ENCODE measurements around the gene MARF1. TPM values are rescaled to one million over a fixed set of nuclear protein-coding genes. Genes with fewer than 3 reads are reported as not detected.
"Not testable (repeated sequence)": the region's sequence is repeated elsewhere in the genome, so short reads cannot be mapped to it uniquely, and the experiment has no call there.

The MARF1 gene
- total RNA-seq = 52.7 and 60.1 TPM in 2 replicates
- long read RNA-seq, partial matches to known transcripts = 11 of 15 reads
- long read RNA-seq, other reads (novel, unspliced or antisense) = 4 of 15 reads

GRCh38 chr16:15643048-15643945, at the start of gene MARF1:
Gene MARF1, minus strand, starts transcription at chr16:15643154. Its CDS starts 3,921 bp downstream, at chr16:15639233.
- peaks cover 19% of the 10 kb centered on the region for H3K4me1 Mint-ChIP-seq
- H3K27ac Mint-ChIP-seq (ENCODE audit: unreplicated experiment) = peak within 1 kb of the TSS; percentile 92
- H3K4me3 Mint-ChIP-seq = peak within 1 kb of the TSS; percentile 92
- no peaks in the 10 kb centered on the region for H3K9me3 Mint-ChIP-seq
- peaks cover 3% of the 10 kb centered on the region for H3K36me3 Mint-ChIP-seq (ENCODE audit: low read depth)
- TF ChIP-seq CTCF (conservative IDR thresholded peaks at IDR 0.05) = peak; percentile 60
- H3K27me3 Mint-ChIP-seq (ENCODE audit: low read depth) = no peaks in the 10 kb centered on the region
- peak; percentile 99 for DNase-seq (ENCODE audit: low read depth, low spot score)

DNA sequence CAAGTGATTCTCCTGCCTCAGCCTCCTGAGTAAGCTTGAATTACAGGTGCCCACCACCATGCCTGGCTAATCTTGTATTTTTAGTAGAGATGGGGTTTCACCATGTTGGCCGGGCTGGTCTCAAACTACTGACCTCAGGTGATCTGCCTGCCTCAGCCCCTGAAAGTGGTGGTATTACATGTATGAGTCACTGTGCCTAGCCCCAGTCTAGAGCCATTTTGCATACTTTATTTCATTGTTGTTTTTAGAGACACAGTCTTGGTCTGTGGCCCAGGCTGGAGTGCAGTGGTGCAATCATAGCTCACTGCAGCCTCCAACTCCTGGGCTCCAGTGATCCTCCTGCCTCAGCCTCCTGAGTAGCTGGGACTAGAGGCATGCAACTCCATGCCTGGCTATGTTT, 49.6 kb upstream of the MARF1 start:
- not testable (repeated sequence) for H3K4me1 Mint-ChIP-seq; H3K4me3 Mint-ChIP-seq; H3K27me3 Mint-ChIP-seq (ENCODE audit: low read depth); DNase-seq (ENCODE audit: low read depth, low spot score); H3K9me3 Mint-ChIP-seq; H3K27ac Mint-ChIP-seq (ENCODE audit: unreplicated experiment)
- peaks cover 12% of the 10 kb centered on the region for H3K36me3 Mint-ChIP-seq (ENCODE audit: low read depth)

GRCh38 chr16:15691046-15691445, 48.1 kb upstream of the MARF1 start:
- H3K4me1 Mint-ChIP-seq = no peaks in the 10 kb centered on the region
- no peak for TF ChIP-seq CTCF (conservative IDR thresholded peaks at IDR 0.05)
- H3K27ac Mint-ChIP-seq (ENCODE audit: unreplicated experiment) = peak overlapping the region; percentile 50
- H3K27me3 Mint-ChIP-seq (ENCODE audit: low read depth) = no peaks in the 10 kb centered on the region
- H3K36me3 Mint-ChIP-seq (ENCODE audit: low read depth) = peaks cover 12% of the 10 kb centered on the region
- H3K4me3 Mint-ChIP-seq = no peak overlapping the region
- no peaks in the 10 kb centered on the region for H3K9me3 Mint-ChIP-seq
- no peak for DNase-seq (ENCODE audit: low read depth, low spot score)

GRCh38 chr16:15690296-15690695, 47.3 kb upstream of the MARF1 start:
- Mint-ChIP-seq H3K27ac (ENCODE audit: unreplicated experiment) (no peak overlapping the region), H3K36me3 (ENCODE audit: low read depth) (peaks cover 12% of the 10 kb centered on the region), H3K4me3 (no peak overlapping the region), H3K27me3 (ENCODE audit: low read depth) (no peaks in the 10 kb centered on the region), H3K9me3 (no peaks in the 10 kb centered on the region), H3K4me1 (no peaks in the 10 kb centered on the region)
- TF ChIP-seq CTCF (conservative IDR thresholded peaks at IDR 0.05) = no peak
- DNase-seq (ENCODE audit: low read depth, low spot score) = no peak

GRCh38 chr16:15689290-15689689, 46.3 kb upstream of the MARF1 start:
- no peak overlapping the region for H3K4me3 Mint-ChIP-seq
- H3K9me3 Mint-ChIP-seq = no peaks in the 10 kb centered on the region
- TF ChIP-seq CTCF (conservative IDR thresholded peaks at IDR 0.05) = no peak
- H3K27me3 Mint-ChIP-seq (ENCODE audit: low read depth) = no peaks in the 10 kb centered on the region
- H3K36me3 Mint-ChIP-seq (ENCODE audit: low read depth) = peaks cover 12% of the 10 kb centered on the region
- peak overlapping the region; percentile 80 for H3K27ac Mint-ChIP-seq (ENCODE audit: unreplicated experiment)
- DNase-seq (ENCODE audit: low read depth, low spot score) = no peak
- no peaks in the 10 kb centered on the region for H3K4me1 Mint-ChIP-seq

GRCh38 chr16:15686287-15686686, 43.3 kb upstream of the MARF1 start:
- Mint-ChIP-seq H3K27ac (ENCODE audit: unreplicated experiment) (no peak overlapping the region), H3K4me3 (no peak overlapping the region), H3K36me3 (ENCODE audit: low read depth) (peaks cover 4% of the 10 kb centered on the region), H3K4me1 (peaks cover 5% of the 10 kb centered on the region), H3K9me3 (no peaks in the 10 kb centered on the region), H3K27me3 (ENCODE audit: low read depth) (no peaks in the 10 kb centered on the region)
- DNase-seq (ENCODE audit: low read depth, low spot score) = no peak
- TF ChIP-seq CTCF (conservative IDR thresholded peaks at IDR 0.05) = no peak
